ENCODE measurements around the gene ZNF134. TPM values are rescaled to one million over a fixed set of nuclear protein-coding genes. Genes with fewer than 3 reads are reported as not detected.
A peak's percentile ranks its signal among the peaks of the same experiment; 100 is the strongest.

The ZNF134 gene
- polyA plus RNA-seq (ENCODE audit: insufficient read length in 10 of 10), result 10 to 100 TPM in 9 of 10 donors, 1 to 10 TPM in 1; 9.5 to 15.1 (median 13.0) TPM
- long read RNA-seq, donor 1, full-length matches to known transcripts, result 6 of 6 reads
- long read RNA-seq, donor 1, partial matches to known transcripts, result 0 of 6 reads
- long read RNA-seq, donor 1, other reads (novel, unspliced or antisense), result 0 of 6 reads
- long read RNA-seq, donor 2, full-length matches to known transcripts, result 2 of 2 reads
- long read RNA-seq, donor 2, partial matches to known transcripts, result 0 of 2 reads
- long read RNA-seq, donor 2, other reads (novel, unspliced or antisense), result 0 of 2 reads
- long read RNA-seq, donor 3, result 0 reads
- long read RNA-seq, donor 4, full-length matches to known transcripts, result 5 of 5 reads
- long read RNA-seq, donor 4, partial matches to known transcripts, result 0 of 5 reads
- long read RNA-seq, donor 4, other reads (novel, unspliced or antisense), result 0 of 5 reads
- long read RNA-seq, donor 5, full-length matches to known transcripts, result 5 of 5 reads
- long read RNA-seq, donor 5, partial matches to known transcripts, result 0 of 5 reads
- long read RNA-seq, donor 5, other reads (novel, unspliced or antisense), result 0 of 5 reads
- long read RNA-seq, donor 6, full-length matches to known transcripts, result 4 of 4 reads
- long read RNA-seq, donor 6, partial matches to known transcripts, result 0 of 4 reads
- long read RNA-seq, donor 6, other reads (novel, unspliced or antisense), result 0 of 4 reads
- long read RNA-seq, donor 7, full-length matches to known transcripts, result 4 of 4 reads
- long read RNA-seq, donor 7, partial matches to known transcripts, result 0 of 4 reads
- long read RNA-seq, donor 7, other reads (novel, unspliced or antisense), result 0 of 4 reads
- long read RNA-seq, donor 8, full-length matches to known transcripts, result 6 of 6 reads
- long read RNA-seq, donor 8, partial matches to known transcripts, result 0 of 6 reads
- long read RNA-seq, donor 8, other reads (novel, unspliced or antisense), result 0 of 6 reads
- long read RNA-seq, donor 9, result 0 reads

GRCh38 chr19:57613941-57614743 lies at the start of gene ZNF134:
Gene ZNF134, plus strand, starts transcription at chr19:57614242. Its CDS starts 5,227 bp downstream, at chr19:57619469.
- DNase-seq, result peak; percentile 88 to 97 (median 95)

- no peak for DNase-seq
These were observed 47.4 kb upstream of the ZNF134 start for GRCh38 chr19:57566396-57567265.

GRCh38 chr19:57570707-57571106 lies 43.3 kb upstream of the ZNF134 start:
- no peak for DNase-seq

DNA sequence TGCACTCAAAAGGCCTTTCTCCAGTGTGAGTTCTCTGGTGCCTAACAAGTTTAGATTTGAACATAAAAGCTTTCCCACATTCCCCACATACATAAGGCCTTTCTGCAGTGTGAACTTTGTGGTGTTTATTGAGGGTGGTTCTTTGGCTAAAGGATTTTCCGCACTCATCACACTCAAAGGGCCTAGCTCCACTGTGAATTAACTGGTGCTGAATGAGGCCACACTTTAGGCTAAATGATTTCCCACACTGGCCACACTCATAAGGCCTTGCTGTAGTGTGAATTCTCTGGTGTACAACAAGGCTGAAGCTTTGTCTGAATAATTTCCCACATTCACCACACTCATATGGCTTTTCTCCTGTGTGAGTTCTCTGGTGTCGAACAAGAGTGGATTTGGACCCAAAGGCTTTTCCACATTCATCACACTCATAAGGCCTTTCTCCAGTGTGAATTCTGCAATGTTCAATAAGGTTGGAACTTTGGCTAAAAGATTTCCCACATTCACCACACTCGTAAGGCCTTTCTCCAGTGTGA lies 41.6 kb upstream of the ZNF134 start:
- DNase-seq, result no peak

- DNase-seq, result no peak
These were observed 37.4 kb upstream of the ZNF134 start for GRCh38 chr19:57576661-57577060.

DNA sequence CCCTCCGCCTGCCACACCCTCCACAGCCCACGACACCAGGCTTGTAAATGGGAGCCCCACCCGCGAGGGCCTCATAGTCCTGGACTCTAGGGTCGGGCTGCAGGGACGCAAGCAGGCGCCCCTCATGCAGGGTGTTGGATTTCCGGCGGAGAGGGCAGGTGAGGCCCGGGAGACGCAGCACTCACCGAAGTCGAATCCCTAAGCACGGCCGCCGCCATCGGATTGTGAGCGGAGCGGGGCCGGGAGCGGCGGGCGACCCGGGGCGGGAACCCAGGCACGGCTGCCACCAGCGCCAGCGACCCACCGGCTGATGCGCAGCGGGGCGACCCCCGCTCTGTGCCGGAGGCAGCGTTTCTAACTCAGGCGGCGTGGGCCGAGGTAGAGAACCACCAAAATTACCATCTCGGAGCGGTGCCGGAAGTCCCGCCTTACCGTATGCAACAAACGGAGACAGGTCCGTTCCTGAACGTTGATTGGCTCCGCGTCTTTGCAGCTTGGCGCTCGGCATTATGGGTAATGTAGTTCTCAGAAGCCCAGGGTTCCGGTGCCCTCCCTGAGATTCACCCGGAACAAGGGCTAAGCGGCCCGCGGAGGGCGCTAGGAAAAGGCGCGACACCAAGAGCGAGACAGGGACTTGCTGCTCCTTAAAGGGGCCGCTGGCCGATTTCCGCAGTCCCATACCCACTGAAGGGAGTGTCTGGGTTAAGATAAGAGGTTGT lies 35.4 kb upstream of the ZNF134 start, which contains the start of gene ZNF416:
Gene ZNF416 (minus strand): TSS at position 425 of the 719 bp plus-strand sequence. CDS start 207 bp downstream, at position 218.
- peak; percentile 99 for DNase-seq

DNA sequence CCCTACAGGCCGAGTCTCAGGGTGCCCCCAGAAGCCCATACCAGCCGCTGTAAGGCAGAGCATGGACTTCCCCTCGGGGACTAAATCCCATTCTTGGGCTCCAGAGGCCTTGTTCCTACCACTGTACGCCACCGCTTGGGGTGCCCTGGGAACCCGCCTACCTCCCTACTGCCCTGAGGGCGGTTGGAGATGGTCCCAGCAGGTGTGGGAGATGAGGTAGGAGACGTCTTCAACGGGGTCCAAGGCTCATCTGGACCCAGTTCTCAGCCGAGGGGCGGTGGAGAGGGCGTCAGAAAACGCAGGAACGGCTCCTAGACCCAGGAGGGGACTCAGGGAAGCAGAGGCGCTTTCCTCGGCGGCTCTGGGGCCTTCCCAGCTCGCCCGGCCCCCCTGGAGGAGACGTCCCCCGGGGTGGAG lies 30.9 kb upstream of the ZNF134 start:
- DNase-seq, result no peak

DNA sequence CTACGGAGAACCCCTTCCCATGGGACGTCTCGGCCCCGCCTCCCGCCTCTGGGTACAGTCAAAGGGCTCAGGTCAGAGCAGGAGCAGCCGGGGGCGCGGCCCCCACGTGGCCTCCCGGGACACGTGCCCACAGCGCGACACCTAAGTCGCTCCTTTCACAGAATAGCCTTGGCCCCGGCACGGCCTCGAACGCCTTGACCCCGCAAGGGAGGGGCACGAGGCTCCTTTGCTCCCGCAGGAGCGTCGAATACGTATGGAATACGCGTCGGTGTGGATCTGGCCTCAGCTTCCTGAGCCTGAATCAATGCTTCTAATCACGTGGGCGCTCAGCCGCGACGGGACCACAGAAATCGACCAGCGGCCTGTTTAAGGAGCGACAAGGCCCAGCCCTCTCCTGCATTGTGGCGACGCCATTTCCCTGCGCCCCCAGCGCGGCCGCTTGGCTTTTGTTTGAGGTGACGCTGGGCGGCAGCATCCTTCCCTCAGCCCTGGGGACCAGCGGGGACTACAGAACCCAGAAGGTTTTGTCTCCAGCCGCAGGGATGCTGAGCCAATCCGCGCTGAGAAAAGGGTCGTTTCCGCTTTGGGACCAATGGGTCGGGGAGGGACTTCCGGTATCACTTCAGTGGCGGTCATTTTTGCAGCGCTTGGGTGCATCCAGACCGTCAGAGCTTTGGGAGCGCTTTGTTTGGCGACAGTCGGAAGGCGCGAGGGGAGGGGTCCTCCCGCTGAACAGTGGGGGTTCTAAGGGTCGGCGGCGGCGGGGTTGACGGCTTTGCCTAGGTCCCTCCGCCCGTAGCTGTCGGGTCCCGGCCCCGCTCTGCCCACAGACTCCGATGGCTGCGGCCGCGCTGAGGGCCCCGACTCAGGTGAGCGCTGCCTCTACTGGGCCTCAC lies 30.3 kb upstream of the ZNF134 start, which contains the start of gene ZIK1:
Gene ZIK1 (plus strand): TSS at position 625 of the 896 bp plus-strand sequence. CDS start 212 bp downstream, at position 837.
- DNase-seq, result peak; percentile 94 to 97 (median 95)

DNA sequence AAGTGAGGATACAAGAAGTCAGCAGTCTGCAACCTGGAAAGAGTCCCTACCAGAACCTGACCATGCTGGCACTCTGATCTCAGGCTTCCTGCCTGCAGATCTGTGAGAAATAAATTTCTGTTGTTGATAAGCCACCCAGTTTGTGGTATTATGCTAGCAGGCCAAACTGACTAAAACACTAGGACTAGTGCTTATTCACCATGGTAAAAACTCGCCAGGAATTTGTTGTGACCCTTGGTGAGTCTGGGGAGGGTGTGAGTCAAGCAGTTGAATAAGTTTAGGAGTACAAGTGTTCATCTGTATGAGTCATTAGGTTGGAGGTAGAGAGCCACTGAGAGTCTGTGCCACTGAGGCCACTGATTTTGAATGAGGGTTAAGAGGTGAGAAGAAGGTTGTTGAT lies 26.5 kb upstream of the ZNF134 start:
- DNase-seq, result no peak

DNA sequence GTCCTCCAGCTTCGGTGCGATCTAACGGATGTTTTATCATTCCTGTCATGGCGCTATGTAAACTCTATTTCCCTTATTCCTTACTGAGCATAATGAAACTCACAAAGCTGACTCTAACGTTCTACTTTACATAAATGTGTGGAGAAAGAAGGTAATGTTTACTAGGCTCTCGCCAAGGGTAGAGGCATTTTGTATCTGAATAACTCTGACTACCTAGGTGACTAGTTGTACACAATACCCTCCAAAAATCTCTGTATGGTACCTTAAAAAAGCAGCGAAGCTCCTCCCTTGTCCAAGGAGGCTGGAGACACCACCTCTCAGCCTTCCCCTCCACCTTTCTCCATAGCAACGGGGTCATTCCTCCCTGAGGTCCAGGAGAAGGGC lies 14.7 kb upstream of the ZNF134 start:
- DNase-seq, result no peak

GRCh38 chr19:57599761-57600383 lies 14.2 kb upstream of the ZNF134 start, which contains the start of gene ZNF530:
Gene ZNF530, plus strand, starts transcription at chr19:57599885. Its CDS starts 4,461 bp downstream, at chr19:57604346.
- peak; percentile 95 to 96 (median 96) for DNase-seq

- no peak for DNase-seq
These were observed 7.1 kb upstream of the ZNF134 start for GRCh38 chr19:57606931-57607330.

DNA sequence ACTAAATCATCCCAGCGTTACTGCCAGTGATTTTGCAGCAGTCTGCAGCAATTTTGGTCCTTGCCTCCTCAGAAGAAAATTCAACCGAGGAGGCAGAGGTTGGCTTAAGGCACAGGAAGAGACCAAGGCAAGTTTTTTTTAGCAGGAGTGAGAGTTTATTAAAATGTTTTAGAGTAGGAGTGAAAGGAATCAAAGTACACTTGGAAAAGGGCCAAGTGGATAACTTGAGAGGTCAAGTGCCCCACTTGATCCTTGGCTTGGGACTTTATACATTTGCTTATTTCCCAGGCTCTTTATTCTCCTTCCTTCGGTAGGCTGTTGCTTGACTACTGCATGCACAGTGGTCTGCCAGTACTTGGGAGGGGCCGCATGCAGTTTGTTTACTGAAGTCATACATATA lies 2.9 kb upstream of the ZNF134 start:
- no peak for DNase-seq

DNA sequence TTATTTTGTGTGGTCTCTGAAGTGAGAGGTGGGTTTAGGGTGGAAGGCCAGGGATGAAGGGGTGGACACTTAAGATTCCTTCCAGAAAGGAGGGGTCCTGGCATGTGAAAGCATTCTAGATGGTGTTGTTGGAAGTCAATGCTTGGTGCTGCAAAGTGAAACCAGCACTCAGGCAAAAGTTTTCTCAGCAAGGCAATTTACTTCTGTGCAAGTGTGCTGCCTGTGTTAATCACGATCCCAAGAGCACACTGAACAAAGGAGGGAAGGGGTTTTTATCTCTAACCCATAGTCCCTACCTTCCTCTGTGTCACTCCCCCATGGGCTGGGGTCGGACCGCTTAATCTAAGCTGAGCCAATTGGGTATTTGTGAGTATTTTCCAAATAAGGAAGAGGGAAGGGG lies 1.3 kb downstream of the ZNF134 start:
- no peak for DNase-seq

DNA sequence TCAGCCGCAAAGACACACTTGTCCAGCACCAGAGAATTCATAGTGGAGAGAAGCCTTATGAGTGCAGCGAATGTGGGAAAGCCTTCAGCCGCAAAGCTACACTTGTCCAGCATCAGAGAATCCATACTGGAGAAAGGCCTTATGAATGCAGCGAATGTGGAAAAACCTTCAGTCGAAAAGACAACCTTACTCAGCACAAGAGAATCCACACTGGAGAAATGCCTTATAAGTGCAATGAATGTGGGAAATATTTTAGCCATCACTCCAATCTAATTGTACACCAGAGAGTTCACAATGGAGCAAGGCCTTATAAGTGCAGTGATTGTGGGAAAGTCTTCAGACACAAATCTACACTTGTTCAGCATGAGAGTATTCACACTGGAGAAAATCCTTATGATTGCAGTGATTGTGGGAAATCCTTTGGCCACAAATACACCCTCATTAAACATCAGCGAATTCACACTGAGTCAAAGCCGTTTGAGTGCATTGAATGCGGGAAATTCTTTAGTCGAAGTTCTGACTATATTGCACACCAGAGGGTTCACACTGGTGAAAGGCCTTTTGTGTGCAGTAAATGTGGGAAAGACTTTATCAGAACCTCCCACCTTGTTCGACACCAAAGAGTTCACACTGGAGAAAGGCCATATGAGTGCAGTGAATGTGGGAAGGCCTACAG lies 6.8 kb downstream of the ZNF134 start:
- no peak for DNase-seq

DNA sequence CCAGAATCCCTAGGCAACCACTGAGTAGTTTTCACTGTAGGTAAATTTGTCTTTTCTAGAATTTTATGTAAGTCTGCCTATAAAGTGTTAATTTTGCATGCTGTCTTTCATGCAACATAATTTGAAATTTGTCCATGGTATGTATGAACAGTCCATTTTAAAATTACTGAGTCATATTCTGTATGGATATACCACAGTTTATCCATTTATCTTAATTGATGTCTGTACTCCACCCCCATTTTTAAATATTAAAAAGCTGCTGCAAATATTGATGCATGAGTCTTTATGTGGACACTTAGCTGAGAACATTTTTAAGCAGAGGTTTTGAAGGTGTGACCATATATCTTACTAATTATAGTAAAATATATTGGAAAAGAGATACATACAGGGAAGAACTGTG lies 9.0 kb downstream of the ZNF134 start:
- no peak for DNase-seq
